Activated T-cell treated with anti-CD3 and anti-CD28 coated beads, Interleukin-2, amount 50 U/mL, for 48 hours (primary cell): ENCODE results near the gene ATXN7.

ENCODE experiments used
- DNase-seq, 2 experiments: peaks; one replicate each; pipeline ENCODE4 v3.0.0-alpha.2; 2020

The ATXN7 gene

GRCh38 chr3:63968612-63969350 lies 105.1 kb downstream of the ATXN7 start:
- DNase-seq = no peak

GRCh38 chr3:63969876-63970275 lies 106.2 kb downstream of the ATXN7 start:
- no peak for DNase-seq

GRCh38 chr3:63970631-63971475 lies 107.2 kb downstream of the ATXN7 start:
- no peak for DNase-seq

- no peak for DNase-seq
These were observed 108.5 kb downstream of the ATXN7 start for GRCh38 chr3:63972196-63972595.

GRCh38 chr3:63972987-63973386 lies 109.3 kb downstream of the ATXN7 start:
- no peak for DNase-seq

- DNase-seq = no peak
These were observed 109.7 kb downstream of the ATXN7 start for GRCh38 chr3:63973406-63973805.

GRCh38 chr3:63974451-63974850 lies 110.8 kb downstream of the ATXN7 start:
- no peak for DNase-seq

GRCh38 chr3:63975723-63976122 lies 112.1 kb downstream of the ATXN7 start:
- no peak for DNase-seq

GRCh38 chr3:63976161-63976871 lies 112.6 kb downstream of the ATXN7 start:
- DNase-seq = no peak

- no peak for DNase-seq
These were observed 113.2 kb downstream of the ATXN7 start for GRCh38 chr3:63976872-63977200.

GRCh38 chr3:63977893-63978292 lies 114.2 kb downstream of the ATXN7 start:
- no peak for DNase-seq

- no peak for DNase-seq
These were observed 115.6 kb downstream of the ATXN7 start for GRCh38 chr3:63979093-63979885.

GRCh38 chr3:63980019-63980418 lies 116.4 kb downstream of the ATXN7 start:
- DNase-seq = no peak

GRCh38 chr3:63980830-63981498 lies 117.3 kb downstream of the ATXN7 start:
- DNase-seq = no peak

GRCh38 chr3:63981980-63982379 lies 118.3 kb downstream of the ATXN7 start:
- no peak for DNase-seq

GRCh38 chr3:63984391-63984790 lies 120.7 kb downstream of the ATXN7 start:
- no peak for DNase-seq

- DNase-seq = no peak
These were observed 122.5 kb downstream of the ATXN7 start for GRCh38 chr3:63986146-63986545.

- no peak for DNase-seq
These were observed 123.2 kb downstream of the ATXN7 start for GRCh38 chr3:63986831-63987230.

GRCh38 chr3:63988943-63989342 lies 125.3 kb downstream of the ATXN7 start:
- DNase-seq = no peak

- DNase-seq = no peak
These were observed 126.5 kb downstream of the ATXN7 start for GRCh38 chr3:63990204-63990603.

- no peak for DNase-seq
These were observed 127.1 kb downstream of the ATXN7 start for GRCh38 chr3:63990733-63991132.

- DNase-seq = no peak
These were observed 128.0 kb downstream of the ATXN7 start for GRCh38 chr3:63991666-63992065.
